ENCODE measurements around the gene STAT5A. TPM values are rescaled to one million over a fixed set of nuclear protein-coding genes. Genes with fewer than 3 reads are reported as not detected.

Gene STAT5A
- total RNA-seq, 4 donors from 2014 or later = 30.7 to 69.2 (median 33.9) TPM

GRCh38 chr17:42246515-42246914 lies 41.8 kb upstream of the STAT5A start:
- Histone ChIP-seq H3K27ac (peak overlapping the region; percentile 61 to 94), H3K4me1 (no peaks in the 10 kb centered on the region), H3K9me3 (no peaks in the 10 kb centered on the region), H3K4me3 (no peak overlapping the region), H3K36me3 (no peaks in the 10 kb centered on the region), H3K27me3 (no peaks in the 10 kb centered on the region)
- TF ChIP-seq CTCF (IDR thresholded peaks at IDR 0.05) (no peak), POLR2A (IDR thresholded peaks at IDR 0.05) (no peak)
- DNase-seq = no peak
- intact Hi-C loops (cut with DNase I; ENCODE audit: low total_unique reads) = no loop called here

- Histone ChIP-seq H3K27me3 (no peaks in the 10 kb centered on the region), H3K4me3 (no peak overlapping the region), H3K9me3 (no peaks in the 10 kb centered on the region), H3K4me1 (no peaks in the 10 kb centered on the region), H3K36me3 (no peaks in the 10 kb centered on the region), H3K27ac (peak overlapping the region; percentile 61 to 94)
- TF ChIP-seq POLR2A (IDR thresholded peaks at IDR 0.05) (no peak), CTCF (IDR thresholded peaks at IDR 0.05) (no peak)
- intact Hi-C loops (cut with DNase I; ENCODE audit: low total_unique reads) = no loop called here
- peak in 1 of 2 donors; percentile 42 for DNase-seq
These were observed 40.6 kb upstream of the STAT5A start for GRCh38 chr17:42247734-42248133.

GRCh38 chr17:42248351-42249179 lies 39.7 kb upstream of the STAT5A start:
- Histone ChIP-seq H3K36me3 (no peaks in the 10 kb centered on the region), H3K9me3 (no peaks in the 10 kb centered on the region), H3K4me3 (peak overlapping the region; percentile 8 to 26), H3K4me1 (no peaks in the 10 kb centered on the region), H3K27me3 (no peaks in the 10 kb centered on the region), H3K27ac (peak overlapping the region; percentile 85 to 94)
- DNase-seq = peak; percentile 78 to 90
- peak; percentile 37 to 72 for TF ChIP-seq POLR2A (IDR thresholded peaks at IDR 0.05)
- peak in 2 of 4 experiments; percentile 9 to 27 for TF ChIP-seq CTCF (IDR thresholded peaks at IDR 0.05)
- intact Hi-C loops (cut with DNase I; ENCODE audit: low total_unique reads) = no loop called here

- Histone ChIP-seq H3K9me3 (no peaks in the 10 kb centered on the region), H3K27ac (peak overlapping the region; percentile 85 to 94), H3K4me1 (no peaks in the 10 kb centered on the region), H3K4me3 (no peak overlapping the region), H3K36me3 (no peaks in the 10 kb centered on the region), H3K27me3 (no peaks in the 10 kb centered on the region)
- intact Hi-C loops (cut with DNase I; ENCODE audit: low total_unique reads) = no loop called here
- no peak for DNase-seq
- TF ChIP-seq POLR2A (IDR thresholded peaks at IDR 0.05) (no peak), CTCF (IDR thresholded peaks at IDR 0.05) (no peak)
These were observed 38.4 kb upstream of the STAT5A start for GRCh38 chr17:42249681-42250446.

GRCh38 chr17:42251115-42251514 lies 37.2 kb upstream of the STAT5A start:
- intact Hi-C loops (cut with DNase I; ENCODE audit: low total_unique reads) = no loop called here
- DNase-seq = no peak
- no peaks in the 10 kb centered on the region for H3K36me3 ChIP-seq
- TF ChIP-seq CTCF (IDR thresholded peaks at IDR 0.05) = no peak
- H3K4me1 ChIP-seq = no peaks in the 10 kb centered on the region
- peak overlapping the region in 1 of 2 donors; percentile 94 for H3K27ac ChIP-seq
- H3K27me3 ChIP-seq = no peaks in the 10 kb centered on the region
- H3K4me3 ChIP-seq = no peak overlapping the region
- no peaks in the 10 kb centered on the region for H3K9me3 ChIP-seq

Measured in uterus (tissue), 4 donors.